EL (cell line): ENCODE results near the gene GNAQ.

Source experiments
- DNase-seq: peaks from one replicate; pipeline ENCODE4 v3.0.0-alpha.2; 2016

GNAQ gene

GRCh38 chr9:77966718-77967117 is 64.9 kb downstream of the GNAQ start:
- no peak for DNase-seq

DNA sequence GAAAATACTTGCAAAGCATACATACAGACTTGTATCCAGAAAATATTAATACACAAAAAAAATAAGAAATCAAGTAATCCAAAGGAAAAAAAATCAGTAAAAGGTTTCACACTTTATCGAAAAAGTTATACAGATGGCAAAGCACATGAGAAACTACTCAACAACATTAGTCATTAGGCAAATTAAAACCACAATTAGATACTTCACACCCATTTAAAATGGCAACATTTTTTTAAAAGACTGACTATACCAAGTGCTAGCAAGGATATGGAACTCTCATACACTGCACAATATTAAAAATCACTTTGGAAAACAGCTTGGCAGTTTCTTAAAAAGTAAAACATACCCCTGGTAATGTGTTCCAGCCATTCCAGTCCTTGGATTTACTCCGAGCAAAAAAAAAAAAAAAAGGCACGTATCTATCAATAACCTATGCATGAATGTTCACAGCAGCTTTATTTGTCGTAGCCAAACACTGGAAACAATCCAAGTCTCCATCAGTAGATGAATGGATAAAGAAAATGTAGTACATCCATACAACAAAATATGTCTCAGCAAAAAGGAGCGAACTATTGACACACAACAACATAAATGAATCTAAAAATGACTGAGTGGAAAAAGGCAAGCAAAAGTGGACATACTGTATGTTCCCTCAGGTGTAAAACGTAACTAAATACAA is 66.0 kb downstream of the GNAQ start:
- DNase-seq = no peak

- DNase-seq = no peak
These were observed 67.4 kb downstream of the GNAQ start for GRCh38 chr9:77964258-77964657.

DNA sequence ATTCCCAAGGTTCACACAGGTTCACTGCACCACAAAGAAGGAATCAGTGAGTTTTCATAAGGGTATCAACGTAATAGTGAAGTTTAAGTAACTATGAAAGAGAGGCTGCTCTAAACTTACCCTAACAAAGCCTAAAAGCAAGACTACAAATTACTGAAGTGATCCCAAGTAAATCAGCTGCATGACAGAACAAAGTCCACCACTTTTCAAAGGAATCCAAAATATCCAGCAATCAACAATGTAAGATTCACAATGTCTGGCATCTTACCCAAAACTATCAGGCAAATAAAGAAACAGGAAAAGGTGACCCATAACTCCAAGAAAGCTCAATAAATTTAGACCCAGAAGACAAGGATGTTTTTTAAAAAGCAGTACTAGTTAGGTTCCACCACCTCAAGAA is 70.1 kb downstream of the GNAQ start:
- DNase-seq = peak; percentile 42

DNA sequence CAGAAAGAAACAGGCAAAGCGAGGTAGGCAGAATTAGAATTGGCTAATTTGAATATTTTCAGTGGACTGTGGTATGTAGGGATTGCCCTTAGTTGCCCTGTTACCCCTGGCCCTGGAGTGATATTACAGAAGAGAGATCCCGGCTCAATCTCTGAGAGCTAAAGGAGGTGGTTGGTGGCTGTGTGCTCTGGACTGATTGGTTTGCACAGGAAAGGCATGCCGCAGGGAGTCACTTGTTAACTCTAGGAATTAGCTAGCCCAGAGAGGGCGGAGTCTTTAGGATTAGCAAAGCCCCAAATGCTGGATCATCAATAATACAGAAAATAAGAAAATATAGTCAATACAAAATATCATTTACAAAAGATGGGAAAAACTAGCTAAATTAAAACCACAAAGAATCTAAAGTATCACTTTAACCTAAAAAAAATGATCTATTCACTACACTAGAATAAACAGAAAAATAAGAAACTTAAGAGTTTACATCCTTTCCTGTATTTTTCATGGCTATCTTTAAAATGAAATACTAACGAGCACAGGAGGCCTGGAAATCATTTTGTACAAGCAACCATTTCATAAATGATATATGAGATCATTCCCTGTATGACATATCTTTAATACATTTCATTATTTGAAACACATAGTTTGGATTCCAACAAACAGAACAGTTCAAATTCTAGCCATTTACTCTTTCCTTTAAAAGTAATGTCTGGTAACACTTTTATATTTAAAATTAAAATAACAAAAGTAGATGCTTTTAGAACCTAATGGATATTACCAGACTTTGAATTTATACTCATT is 71.1 kb downstream of the GNAQ start:
- DNase-seq = no peak

GRCh38 chr9:77959803-77960202 is 71.8 kb downstream of the GNAQ start:
- DNase-seq = no peak

GRCh38 chr9:77957652-77958051 is 74.0 kb downstream of the GNAQ start:
- no peak for DNase-seq

DNA sequence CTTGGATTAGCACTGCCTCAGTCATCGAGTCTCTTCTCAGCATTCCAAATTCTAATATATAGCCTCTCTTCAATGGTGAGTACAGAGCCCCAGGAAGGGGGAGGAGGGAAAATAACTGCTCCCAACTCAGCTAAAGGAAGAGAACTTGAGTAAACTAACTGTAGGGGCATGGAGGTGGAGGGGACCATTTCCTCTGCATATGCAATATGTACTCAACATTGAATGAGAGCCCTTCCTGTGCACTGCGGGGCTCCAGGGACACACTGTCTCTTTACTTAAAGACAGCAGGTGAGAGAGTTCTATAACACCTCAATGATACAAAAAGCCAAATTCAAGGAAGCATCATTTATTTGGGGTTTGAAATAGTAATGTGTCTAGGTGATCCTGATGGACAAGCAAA is 75.1 kb downstream of the GNAQ start:
- DNase-seq = no peak

DNA sequence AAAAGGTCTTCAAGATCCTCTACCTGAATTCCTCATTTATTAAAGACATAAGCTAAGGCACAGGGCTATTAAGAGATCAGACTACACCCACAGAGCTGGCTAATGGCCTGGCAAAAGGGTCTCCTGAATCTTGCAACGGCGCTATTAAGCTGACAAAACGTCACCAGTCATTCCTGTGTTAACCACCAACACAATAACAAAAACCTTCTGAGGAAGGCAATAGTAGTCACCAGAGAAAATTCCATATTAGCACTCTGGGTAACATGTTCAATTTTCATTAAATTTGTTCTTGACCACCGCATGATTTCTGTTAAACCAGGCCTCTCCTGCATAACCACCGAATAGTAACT is 77.0 kb downstream of the GNAQ start:
- no peak for DNase-seq

GRCh38 chr9:77954013-77954665 is 77.5 kb downstream of the GNAQ start:
- no peak for DNase-seq

DNA sequence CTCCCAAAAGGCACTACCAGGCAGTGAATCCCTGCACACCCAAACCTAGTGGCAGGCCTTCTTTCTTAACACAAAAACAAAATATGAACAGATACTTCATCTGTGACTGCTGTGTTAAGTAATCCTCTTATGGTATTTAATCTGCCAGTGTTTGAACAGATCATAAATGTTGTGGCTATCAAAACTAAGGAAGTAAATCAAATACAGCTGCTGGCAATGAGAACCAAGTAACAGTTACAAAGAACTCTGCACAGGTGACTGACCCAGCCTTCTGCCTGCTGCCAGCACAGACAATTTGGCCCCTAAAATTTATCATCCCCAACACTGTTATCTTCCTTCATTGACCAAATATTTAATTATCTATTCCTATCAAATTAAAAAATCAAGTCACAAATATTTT is 78.0 kb downstream of the GNAQ start:
- no peak for DNase-seq

- peak; percentile 43 for DNase-seq
These were observed 78.8 kb downstream of the GNAQ start for GRCh38 chr9:77952635-77953328.

GRCh38 chr9:77951369-77951768 is 80.2 kb downstream of the GNAQ start:
- DNase-seq = no peak

- no peak for DNase-seq
These were observed 81.7 kb downstream of the GNAQ start for GRCh38 chr9:77949751-77950436.

DNA sequence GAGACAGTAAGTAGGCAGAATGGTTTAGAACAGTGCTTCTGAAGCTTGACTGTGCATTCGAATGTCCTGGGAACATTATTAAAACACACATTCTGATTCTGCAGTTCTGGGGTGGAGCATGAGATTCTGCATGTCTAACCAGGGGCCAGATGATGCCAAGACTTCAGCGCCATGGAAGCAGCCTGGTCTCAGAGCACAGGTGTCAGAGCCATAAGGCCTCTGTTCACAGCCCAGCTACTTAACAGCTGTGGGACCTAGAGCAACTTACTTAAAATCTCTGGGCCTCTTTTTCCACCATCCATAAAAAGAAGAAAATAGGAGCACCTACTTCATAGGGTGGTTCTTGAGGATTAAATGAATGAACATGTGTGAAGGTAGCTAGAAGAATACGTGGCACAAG is 84.0 kb downstream of the GNAQ start:
- no peak for DNase-seq

DNA sequence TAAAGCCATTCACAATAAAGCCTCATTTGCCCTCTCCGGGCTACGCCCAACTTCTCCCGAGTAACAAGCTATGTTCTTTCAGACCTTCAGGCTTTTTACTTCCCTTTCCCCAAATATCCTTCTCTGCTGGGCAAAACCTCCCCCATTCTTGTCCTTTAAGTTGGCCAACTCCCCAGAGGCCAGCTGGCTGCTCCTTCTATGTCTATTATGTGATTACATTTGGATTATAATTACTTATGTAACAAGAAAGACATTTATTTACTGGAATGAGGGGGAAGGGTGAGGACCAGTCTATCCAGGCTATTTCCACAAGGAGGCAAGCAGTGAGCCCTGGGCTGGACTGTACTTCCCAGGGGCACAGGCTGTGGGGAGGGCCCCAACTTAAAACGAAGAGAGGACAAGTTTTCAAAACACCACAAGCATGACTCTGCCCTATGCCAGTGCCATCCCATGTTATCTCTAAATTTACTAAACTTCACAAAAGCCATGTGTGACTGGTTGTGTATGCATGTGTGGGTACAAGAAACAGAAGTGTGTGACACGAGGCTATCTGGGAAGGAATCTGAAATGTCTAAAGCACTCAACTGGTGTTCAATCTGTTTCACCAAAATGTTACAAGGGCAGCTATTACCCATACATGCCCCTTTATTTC is 84.5 kb downstream of the GNAQ start:
- DNase-seq = no peak

GRCh38 chr9:77946296-77946695 is 85.3 kb downstream of the GNAQ start:
- no peak for DNase-seq

GRCh38 chr9:77945798-77946197 is 85.8 kb downstream of the GNAQ start:
- no peak for DNase-seq

- no peak for DNase-seq
These were observed 86.9 kb downstream of the GNAQ start for GRCh38 chr9:77944556-77945243.

GRCh38 chr9:77943057-77943456 is 88.6 kb downstream of the GNAQ start:
- DNase-seq = no peak

DNA sequence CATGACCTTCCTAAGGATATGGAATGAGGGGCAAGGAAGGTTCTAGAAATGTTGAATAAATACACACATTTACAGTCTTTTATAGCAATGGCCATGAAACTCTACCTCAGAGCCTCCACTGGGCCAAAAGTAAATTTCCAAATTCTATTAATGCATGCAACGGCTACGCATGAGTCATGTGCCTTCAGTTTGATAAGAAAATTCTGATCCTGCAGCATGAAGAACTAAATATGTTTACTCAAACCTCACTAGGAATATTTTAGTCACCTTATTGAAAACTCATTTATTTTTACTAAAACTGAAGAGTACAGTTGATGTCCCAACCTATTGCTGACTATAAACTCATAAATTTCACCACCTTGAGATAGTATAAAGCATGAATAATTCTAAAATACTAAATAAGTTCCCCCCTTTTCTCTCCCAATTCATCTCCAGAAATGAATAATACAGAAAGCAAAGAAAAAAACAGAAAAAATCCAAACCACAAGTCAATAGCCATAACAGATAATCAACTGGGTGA is 92.4 kb downstream of the GNAQ start:
- DNase-seq = no peak

DNA sequence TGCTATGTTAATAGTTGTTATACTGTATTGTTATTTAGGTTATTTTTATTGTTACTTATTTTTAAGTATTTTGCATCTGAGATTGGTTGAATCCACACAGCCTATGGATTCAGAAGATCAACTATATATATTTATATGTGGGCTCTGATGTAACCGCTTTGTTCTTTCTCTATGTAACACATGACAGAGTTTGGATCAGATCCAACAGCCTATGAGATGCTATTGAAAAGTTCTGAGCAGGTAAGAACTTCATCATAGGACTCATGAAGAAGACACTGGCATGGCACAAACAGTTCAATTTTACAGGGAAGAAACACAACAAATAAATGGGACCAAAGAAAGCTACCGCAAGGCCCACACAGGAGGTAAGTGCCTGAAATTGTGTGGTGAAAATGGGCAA is 93.4 kb downstream of the GNAQ start:
- DNase-seq = no peak
